ES-I3 (cell line): Measurements from ENCODE around the gene LRFN3.

Source experiments
- H3K36me3 ChIP-seq: 2 replicates; pipeline ENCODE4 v1.6.1; 2013; ENCODE audit warnings: mild to moderate bottlenecking, low read length, control low read depth, moderate library complexity; ENCODE audit not compliant: insufficient read depth
- H3K4me1 ChIP-seq: 2 replicates; pipeline ENCODE4 v1.6.1; 2013; ENCODE audit warnings: mild to moderate bottlenecking, control low read depth, low read length; ENCODE audit not compliant: insufficient read depth
- H3K9ac ChIP-seq: 2 replicates; pipeline ENCODE4 v1.6.1; 2013; ENCODE audit warnings: low read depth, mild to moderate bottlenecking, low read length, moderate library complexity
- H3K9me3 ChIP-seq: 2 replicates; pipeline ENCODE4 v1.6.1; 2013; ENCODE audit warnings: mild to moderate bottlenecking, low read length, moderate library complexity; ENCODE audit not compliant: control insufficient read depth, insufficient read depth

Gene LRFN3

GRCh38 chr19:35915443-35915842 lies 20.7 kb upstream of the LRFN3 start:
- Histone ChIP-seq H3K4me1 (no peaks in the 10 kb centered on the region), H3K9me3 (no peaks in the 10 kb centered on the region), H3K9ac (no peak overlapping the region), H3K36me3 (no peaks in the 10 kb centered on the region)

GRCh38 chr19:35919306-35919705 lies 16.9 kb upstream of the LRFN3 start:
- no peaks in the 10 kb centered on the region for H3K9me3 ChIP-seq
- H3K9ac ChIP-seq = no peak overlapping the region
- H3K36me3 ChIP-seq = no peaks in the 10 kb centered on the region
- H3K4me1 ChIP-seq = 0 out of 2 replicates have a peak, but pooled peaks cover 3% of the 10 kb centered on the region

- Histone ChIP-seq H3K9ac (no peak overlapping the region), H3K36me3 (no peaks in the 10 kb centered on the region), H3K4me1 (0 out of 2 replicates have a peak, but pooled peaks cover 3% of the 10 kb centered on the region), H3K9me3 (no peaks in the 10 kb centered on the region)
Measured at GRCh38 chr19:35921012-35921411, 15.2 kb upstream of the LRFN3 start.

- no peaks in the 10 kb centered on the region for H3K9me3 ChIP-seq
- no peaks in the 10 kb centered on the region for H3K36me3 ChIP-seq
- H3K9ac ChIP-seq = no peak overlapping the region
- H3K4me1 ChIP-seq = 0 out of 2 replicates have a peak, but pooled peaks cover 3% of the 10 kb centered on the region
Measured at GRCh38 chr19:35925501-35925900, 10.7 kb upstream of the LRFN3 start.

DNA sequence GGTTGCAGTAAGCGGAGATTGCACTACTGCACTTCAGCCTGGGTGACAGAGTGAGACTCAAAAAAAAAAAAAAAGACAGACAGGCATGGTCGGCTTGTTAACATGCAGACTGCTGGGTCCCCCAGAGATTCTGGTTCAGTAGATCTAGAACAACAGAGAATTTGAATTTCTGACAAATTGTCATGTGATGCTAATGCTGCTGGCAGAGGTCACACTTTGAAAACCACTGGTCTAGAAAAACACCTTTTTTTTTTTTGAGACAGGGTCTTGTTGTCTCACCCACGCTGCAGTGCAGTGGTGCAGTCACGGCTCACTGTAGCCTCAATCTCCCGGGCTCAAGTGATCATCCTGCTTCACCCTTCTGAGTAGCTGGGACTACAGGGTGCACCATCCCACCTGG lies 7.7 kb upstream of the LRFN3 start:
- no peaks in the 10 kb centered on the region for H3K9me3 ChIP-seq

DNA sequence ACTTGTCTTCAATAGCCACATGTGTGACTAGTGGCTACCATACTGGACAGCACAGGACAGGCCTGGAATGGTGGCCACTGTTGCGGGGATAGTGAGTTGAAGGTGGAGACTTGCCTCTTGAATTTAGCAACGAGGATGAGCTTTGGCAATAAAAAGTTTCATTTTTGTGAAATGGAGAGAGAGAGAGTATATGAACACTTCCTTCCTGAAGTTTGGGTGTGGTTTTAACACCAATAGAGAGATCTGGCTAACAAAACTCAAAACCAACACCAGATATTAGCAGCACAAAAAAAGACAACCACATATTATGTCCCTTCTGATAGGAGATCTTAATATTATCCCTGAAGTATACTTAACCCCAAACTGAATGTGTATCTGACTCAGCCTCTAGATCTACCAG lies 6.3 kb upstream of the LRFN3 start:
- H3K9ac ChIP-seq = no peak overlapping the region
- H3K4me1 ChIP-seq = no peaks in the 10 kb centered on the region; the same call in 1 of the 2 replicates
- H3K9me3 ChIP-seq = no peaks in the 10 kb centered on the region
- H3K36me3 ChIP-seq = no peaks in the 10 kb centered on the region

More for the DNA sequence above, 7.7 kb upstream of the LRFN3 start:
- Histone ChIP-seq H3K4me1 (peaks cover 3% of the 10 kb centered on the region; the same call in 1 of the 2 replicates), H3K36me3 (no peaks in the 10 kb centered on the region), H3K9ac (no peak overlapping the region)

DNA sequence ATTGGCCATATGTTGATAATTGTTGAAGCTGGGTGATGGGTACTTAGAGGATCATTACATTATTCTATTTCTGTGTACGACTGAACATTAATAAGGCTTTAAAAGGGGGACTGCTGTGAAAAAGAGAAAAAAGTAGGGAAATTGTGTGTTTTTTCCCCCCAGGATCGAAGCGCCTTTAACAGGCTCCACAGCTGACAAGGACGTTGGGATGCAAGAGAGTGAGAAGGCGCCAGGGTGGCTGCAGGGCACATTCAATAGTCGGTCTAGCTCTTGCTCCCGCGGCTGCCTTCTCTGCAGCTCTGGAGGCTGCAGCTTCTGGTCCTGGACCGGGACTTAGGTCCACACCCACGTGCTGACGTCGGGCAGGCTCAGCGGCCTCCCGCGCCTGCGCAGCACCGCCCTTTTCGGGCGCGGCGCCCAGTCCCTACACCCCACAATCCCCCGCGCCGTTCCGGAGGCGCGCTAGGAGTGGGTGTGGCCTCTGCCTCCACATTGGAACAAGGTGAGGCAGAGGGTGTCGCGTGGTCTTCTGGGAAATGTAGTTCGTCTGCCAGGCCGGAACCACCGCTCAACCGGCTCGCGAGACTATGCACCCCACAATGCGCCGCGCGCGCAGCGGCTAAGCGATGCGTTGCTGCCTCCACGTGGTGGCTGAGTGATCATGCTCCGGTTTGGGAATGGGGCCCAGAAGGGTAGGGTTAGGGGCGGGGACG lies 4.9 kb upstream of the LRFN3 start:
- Histone ChIP-seq H3K9ac (peak overlapping the region; percentile 46; the same call in 1 of the 2 replicates), H3K9me3 (no peaks in the 10 kb centered on the region), H3K36me3 (no peaks in the 10 kb centered on the region), H3K4me1 (no peaks in the 10 kb centered on the region; the same call in 1 of the 2 replicates)

DNA sequence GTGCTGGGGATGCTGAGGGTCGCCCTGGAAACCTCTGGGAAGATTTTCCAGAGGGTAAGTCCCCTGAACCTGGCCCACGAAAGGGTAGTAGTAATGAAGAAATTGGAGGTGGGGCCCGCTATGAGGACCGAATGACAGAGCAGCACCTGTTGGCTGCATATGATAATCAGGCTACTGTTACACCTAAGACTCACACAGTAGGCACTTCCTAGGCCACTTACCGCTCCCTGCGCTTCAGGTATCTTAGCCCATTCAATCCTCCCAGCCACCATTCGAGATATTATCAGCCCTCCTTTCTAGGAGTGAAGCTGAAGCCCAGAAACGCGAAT lies 4.3 kb upstream of the LRFN3 start:
- H3K9me3 ChIP-seq = no peaks in the 10 kb centered on the region
- H3K36me3 ChIP-seq = no peaks in the 10 kb centered on the region
- peak overlapping the region; percentile 25; the same call in 1 of the 2 replicates for H3K9ac ChIP-seq
- H3K4me1 ChIP-seq = no peaks in the 10 kb centered on the region; the same call in 1 of the 2 replicates

DNA sequence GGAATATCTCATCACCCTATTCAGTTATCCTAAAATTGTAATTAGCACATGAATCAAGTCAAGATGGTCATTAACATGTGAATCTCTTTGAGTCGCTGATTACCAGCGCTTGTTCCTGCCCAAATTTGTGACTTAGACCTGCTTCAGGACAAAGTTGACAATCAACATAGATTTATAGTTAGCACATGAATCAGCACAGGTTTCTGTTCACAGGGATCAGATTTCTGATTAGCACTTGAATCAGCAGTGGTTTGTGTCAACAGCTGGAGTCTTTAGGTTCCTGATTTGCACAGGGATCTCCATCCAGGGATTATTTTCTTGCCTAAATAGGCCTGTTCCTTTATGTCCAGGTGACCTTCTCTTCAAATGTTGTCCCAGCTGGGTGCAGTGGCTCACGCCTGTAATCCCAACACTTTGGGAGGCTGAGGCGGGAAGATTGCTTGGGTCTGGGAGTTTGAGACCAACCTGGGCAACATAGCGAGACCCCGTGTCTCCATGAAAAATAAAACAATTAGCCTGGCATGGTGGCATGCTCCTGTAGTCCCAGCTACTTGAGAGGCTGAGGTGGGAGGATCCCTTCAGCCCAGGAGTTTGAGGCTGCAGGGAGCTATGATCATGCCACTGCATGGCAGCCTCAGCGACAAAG lies 3.8 kb upstream of the LRFN3 start:
- H3K9me3 ChIP-seq = no peaks in the 10 kb centered on the region
- no peaks in the 10 kb centered on the region for H3K36me3 ChIP-seq
- no peaks in the 10 kb centered on the region; the same call in 1 of the 2 replicates for H3K4me1 ChIP-seq
- H3K9ac ChIP-seq = peak overlapping the region; percentile 2; the same call in 1 of the 2 replicates

- peak overlapping the region; percentile 62 for H3K9ac ChIP-seq
- H3K4me1 ChIP-seq = peaks cover 6% of the 10 kb centered on the region; the same call in 1 of the 2 replicates
- H3K36me3 ChIP-seq = peaks cover 2% of the 10 kb centered on the region; the same call in 1 of the 2 replicates
- no peaks in the 10 kb centered on the region for H3K9me3 ChIP-seq
Measured at GRCh38 chr19:35936738-35937268, 629 bp downstream of the LRFN3 start.

DNA sequence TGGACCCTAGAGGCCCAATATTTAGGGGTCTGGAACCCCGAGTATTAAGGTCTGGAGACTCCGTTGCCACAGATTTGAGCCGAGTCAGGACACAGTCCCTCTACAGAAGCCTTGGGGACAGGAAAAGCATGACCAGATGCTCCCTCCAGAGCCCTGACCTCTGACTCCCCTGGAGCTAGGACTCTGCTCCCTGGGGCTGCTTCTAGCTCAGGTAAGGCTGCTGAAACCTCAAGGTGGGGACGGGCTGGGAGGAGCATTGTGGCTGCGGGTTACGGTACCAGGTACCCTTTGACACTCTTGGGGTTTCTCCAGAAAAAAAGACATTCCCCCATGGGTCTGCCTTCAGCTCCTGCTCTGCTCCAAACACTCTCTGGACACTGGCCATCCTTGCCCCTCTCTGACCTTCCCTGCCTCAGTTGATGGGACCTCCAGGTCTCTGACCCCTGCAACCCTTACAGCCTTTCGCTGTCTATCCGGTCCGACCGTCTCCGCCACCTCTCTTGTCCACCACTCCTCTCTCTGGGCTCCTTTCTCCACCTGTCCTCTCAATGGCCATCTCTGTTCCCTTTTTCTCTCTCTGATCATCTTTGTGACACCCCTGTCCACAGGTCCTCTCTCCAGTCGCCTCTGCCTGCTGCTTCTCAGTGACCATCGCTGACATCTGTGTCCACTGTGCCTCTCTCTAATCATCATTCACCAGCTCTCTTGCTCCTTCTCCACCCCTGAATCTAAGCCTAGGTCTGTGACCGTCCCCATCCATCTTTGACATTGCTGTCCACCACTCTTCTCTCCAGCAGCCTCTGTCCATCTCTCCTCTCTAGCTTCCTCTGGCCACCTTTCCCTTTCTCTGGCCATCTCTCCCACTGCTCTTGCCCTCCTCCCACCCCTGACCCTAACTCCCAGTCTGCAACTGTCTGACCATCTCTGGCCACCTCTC lies 1.4 kb downstream of the LRFN3 start:
- peak overlapping the region; percentile 62; the same call in 1 of the 2 replicates for H3K9ac ChIP-seq
- peaks cover 6% of the 10 kb centered on the region; the same call in 1 of the 2 replicates for H3K4me1 ChIP-seq
- peaks cover 2% of the 10 kb centered on the region; the same call in 1 of the 2 replicates for H3K36me3 ChIP-seq
- H3K9me3 ChIP-seq = no peaks in the 10 kb centered on the region

- H3K4me1 ChIP-seq = peaks cover 6% of the 10 kb centered on the region; the same call in 1 of the 2 replicates
- H3K36me3 ChIP-seq = peaks cover 2% of the 10 kb centered on the region; the same call in 1 of the 2 replicates
- H3K9me3 ChIP-seq = no peaks in the 10 kb centered on the region
- no peak overlapping the region for H3K9ac ChIP-seq
Measured at GRCh38 chr19:35938282-35939224, 2.4 kb downstream of the LRFN3 start.
